ENCODE measurements around the gene TNFRSF25. TPM values are rescaled to one million over a fixed set of nuclear protein-coding genes. Genes with fewer than 3 reads are reported as not detected.
"Not testable (repeated sequence)": the region's sequence is repeated elsewhere in the genome, so short reads cannot be mapped to it uniquely, and the experiment has no call there.

The TNFRSF25 gene
- polyA plus RNA-seq, 1 donor: 17.4 TPM

DNA sequence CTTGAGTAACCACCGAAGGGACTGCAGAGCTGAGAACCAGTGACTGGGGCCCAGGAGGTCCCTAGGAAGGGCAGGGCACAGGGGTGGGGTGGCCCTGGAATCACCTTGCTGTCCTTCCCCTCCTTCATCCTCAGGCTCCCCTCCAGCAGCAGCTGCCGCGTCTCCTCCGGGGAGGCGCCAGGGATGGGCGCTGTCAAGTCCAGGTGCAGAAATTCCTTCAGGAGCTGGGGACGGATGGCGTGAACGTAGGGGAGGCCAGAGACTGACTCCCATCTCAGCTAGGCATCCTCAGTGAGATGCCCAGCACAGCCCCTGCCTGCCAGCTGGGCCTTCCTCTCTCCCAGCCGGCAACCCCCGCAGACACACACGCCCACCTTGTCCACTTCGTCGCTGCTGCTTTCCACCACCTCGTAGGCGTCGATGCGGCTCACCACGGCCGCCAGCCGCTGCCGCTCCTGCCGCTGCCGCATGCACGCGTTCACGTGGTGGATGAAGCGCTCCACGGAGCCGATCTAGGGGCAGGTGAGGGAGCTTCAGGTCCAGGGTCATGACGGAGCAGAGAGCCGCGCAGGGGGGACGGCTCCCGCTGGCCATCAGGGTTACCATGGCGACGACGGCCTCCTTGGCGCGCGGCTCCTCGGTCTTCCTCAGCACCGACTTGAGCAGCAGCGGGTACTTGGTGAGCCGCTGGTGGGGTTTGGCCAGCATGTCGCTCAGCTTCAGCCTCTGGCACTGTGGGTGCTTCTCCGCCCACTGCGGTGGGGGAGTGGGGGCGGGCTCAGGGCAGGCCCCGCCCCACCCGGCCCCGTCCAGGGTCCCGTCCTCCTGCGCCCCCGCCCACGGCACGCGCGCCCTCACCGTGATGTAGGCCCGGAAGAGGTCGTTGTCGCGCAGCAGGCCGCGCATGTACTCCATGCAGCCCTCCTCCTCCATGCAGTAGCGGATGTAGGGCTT, 4.4 kb upstream of the TNFRSF25 start:
- no peak for DNase-seq

DNA sequence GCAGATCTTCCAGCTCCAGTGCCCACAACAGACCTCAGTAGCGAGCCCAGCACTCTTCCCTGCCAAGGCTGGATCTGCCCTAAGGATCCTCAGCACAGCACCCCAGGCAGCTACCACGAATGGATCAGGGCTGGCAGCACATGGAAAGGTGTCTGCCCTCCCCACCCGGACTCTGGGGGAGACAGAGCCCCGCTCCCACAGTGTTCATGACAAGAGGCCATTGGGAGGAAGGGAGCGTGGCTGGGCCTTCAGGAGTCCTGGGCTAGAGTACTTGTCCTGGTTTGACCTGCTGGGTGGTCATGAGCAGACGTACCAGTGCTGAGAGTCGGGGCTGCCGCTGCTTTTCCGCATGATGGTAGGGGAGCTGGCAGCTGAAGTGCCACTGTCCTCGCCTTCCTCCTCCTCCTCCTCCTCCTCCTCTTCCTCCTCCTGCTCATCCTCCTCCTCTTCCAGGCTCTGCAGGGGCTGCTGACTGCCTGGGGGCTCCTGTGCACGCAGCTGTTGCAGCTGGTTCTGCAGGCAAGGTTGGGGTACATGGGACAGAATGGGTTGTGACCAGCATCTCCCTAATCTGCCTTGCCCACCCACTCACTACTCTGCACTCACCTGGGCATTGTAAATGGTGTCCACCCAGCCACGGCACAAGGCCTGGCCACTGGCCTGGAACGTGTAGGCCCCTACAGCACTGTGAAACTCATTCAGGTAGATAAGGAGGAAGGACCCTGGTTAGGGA, 2.9 kb upstream of the TNFRSF25 start:
- DNase-seq: no peak

DNA sequence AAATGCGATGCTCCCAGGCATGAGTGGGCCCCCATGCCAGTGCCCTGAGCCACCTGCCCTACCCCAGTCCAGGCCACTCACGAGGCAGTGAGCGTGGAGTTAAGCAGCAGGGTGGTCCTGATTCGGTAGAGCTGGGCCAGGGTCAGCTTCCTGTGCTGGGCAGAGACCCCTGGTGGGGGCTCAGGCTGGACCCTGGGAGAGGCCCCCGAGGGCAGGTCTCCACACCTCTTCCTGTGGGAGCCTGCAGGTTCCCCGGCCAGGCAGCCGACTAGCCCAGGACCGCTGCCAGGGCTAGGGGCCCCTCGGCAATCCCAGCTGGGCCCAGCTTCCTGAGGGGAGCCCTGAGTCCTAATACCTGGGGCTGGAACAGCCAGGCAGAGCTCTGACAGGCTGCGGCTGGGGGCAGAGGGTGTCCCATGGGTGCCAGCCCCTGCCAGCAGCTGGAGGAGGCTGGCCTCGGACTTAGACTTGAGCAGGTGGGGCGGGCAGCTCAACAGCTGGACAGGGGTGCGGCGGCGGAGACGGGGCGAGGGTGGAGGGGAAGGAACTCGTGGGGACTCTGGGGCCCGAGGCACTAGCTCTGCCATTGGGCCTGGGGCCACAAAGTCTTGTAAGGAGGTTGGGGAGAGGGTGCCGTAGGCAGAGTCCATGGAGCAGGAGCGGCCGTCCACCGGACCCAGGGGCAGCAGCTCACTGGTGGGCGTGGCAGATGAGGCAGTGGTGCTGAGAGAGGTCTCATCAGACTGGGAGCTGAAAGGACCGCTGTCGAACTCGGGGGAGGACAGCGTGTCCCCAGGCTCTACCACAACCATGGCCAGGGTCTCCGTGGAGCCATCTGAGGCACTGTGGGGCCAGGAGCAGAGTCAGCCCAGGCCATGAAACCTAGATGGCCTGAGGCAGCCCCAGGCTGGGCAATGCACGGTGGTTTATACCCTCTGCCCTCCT, 2.0 kb upstream of the TNFRSF25 start:
- DNase-seq: no peak

DNA sequence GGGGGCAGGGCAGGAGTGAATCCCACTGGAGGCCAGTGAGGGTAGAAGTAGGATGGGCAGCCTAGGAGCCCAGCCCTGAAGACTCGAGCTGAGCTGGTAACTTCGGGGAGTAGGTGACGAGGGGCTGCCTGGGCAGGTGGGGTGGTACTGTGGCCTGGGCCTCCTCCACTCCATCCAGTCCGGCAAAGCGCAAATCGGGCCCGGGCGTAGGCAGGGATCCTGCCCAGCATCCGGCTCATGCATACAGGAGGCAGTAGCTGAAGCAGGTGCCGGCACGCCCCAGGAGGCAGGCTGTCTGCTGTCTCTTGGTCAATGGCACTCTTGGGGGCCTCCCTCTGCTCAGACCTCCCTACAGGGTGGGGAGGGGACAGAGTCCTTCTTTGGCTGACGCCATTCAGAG, 1.3 kb upstream of the TNFRSF25 start:
- DNase-seq: no peak

DNA sequence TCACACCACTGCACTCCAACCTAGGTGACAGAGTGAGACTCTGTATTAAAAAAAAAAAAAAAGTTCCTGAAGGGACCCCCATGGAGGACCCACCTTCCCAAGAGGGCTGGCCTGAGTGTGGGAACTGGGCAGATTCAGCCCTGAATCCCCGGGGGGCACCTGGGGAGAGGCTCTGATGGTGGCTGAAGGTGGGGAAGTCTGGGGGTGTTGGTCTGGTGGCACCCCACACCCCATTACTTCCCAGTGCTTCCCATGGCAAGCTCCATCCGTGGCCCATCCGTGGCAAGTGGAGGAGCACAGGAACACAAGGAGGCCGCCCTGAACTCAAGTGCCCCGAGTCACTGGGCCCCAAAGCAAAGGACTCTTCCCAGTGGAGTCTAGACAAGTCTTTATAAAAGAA, 778 bp upstream of the TNFRSF25 start:
- no peak for DNase-seq

DNA sequence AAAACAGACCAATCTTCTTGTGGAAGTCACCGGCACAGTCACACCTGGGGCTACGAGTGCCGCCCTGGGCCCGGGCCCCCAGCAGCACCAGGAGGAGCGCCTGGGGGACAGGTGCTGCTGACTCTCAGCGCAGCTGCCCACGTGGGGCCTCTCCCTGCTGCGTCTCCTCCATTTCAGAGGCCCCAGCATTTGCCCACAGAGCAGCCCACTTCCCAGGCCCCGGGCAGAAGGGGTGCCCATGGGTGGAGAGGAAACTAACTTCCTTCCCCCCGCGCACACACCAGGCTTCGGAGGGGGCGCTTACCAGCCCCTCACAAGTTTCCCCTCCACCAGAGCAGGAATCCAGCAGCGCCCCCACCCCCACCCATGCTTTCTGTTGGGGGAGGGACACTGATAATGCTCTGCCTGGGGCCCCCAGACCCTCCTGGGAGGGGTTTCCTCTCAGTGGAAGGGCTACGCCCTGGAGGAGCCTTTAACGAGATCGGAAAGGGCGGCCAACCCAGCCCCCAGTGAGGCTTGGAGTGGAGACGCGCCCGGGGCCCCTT, 440 bp downstream of the TNFRSF25 start:
- DNase-seq: no peak

DNA sequence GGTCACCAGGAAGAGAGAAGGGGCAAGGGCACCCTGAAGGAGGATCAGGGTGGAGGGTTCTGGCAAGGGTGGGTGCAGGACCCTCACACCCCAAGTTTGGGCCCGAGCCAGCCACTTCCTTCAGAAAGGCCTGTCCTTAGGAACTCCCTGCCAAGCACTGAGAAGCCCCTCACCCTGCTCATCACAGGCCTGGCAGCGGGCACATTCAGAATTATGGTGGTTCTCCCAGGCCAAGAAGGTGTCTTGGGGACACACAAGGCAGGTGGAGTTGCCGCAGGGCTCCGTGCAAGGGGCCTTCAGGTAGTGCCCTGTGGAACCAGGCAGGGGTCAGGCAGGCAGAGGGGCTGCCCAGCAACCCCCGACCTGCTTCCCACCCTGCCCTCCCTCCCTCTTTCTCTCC, 1.1 kb downstream of the TNFRSF25 start:
- DNase-seq: no peak

DNA sequence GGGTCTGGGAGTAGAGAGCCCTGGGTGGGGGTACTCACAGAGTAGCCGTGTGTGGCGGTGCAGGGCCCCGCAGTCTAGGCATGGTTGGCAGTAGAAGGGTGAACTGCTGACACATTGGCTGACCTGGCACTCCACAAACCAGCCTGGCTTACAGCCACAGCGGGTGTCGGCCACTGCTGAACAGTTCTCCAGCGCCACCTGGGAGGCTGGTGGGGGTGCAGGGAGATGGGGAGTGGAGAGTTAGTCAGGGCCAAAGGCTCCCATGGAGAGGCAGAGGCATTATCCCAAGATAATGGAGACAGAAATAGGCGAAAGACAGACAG, 1.5 kb downstream of the TNFRSF25 start:
- DNase-seq: no peak

DNA sequence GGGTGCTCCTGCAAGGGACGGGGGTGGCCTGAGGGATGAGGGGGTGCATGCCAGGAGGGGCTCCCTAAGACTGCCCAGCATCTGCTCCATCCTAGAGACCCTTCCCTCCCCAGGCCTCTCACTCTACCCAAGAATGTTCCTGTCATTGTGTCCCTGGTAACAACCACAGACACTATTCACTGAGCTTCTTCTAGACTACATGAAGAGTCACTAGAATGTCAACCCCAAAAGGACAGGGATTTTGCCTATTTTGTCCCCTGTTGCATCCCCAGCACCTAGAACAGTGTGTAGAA, 2.9 kb downstream of the TNFRSF25 start:
- no peak for DNase-seq

DNA sequence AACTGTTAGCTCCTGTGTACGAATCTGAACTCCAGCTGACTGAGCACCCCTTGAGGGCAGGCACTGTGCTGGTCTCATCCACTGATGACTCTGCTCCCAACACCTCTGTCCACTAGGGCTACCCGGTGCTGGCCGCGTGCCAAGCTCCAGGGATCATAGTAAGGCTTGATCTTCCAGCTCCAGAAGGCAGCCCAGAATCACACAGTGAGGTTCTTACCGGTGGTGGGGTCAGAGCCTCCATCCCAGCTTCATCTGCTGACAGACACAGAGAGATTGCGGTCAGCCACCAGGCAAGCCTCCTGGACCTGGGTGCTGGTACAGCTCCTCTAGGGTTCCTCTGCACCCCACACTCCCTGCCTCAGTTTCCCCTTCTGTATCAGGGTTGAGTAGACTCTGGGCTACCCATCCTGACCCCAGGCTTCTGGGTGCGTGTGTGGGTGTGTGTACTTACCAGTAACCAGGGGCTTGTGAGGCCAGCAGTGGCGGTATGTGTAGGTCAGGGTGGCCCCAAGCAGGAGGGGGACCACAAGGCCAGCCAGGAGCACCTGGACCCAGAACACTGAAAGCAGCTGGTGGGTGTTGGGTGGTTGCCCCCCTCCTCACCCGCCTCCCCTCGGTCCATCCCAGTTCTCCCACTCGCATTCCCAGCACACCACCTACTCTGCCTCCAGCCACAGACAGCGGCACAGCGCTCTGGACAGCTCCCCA, 3.4 kb downstream of the TNFRSF25 start:
- no peak for DNase-seq

DNA sequence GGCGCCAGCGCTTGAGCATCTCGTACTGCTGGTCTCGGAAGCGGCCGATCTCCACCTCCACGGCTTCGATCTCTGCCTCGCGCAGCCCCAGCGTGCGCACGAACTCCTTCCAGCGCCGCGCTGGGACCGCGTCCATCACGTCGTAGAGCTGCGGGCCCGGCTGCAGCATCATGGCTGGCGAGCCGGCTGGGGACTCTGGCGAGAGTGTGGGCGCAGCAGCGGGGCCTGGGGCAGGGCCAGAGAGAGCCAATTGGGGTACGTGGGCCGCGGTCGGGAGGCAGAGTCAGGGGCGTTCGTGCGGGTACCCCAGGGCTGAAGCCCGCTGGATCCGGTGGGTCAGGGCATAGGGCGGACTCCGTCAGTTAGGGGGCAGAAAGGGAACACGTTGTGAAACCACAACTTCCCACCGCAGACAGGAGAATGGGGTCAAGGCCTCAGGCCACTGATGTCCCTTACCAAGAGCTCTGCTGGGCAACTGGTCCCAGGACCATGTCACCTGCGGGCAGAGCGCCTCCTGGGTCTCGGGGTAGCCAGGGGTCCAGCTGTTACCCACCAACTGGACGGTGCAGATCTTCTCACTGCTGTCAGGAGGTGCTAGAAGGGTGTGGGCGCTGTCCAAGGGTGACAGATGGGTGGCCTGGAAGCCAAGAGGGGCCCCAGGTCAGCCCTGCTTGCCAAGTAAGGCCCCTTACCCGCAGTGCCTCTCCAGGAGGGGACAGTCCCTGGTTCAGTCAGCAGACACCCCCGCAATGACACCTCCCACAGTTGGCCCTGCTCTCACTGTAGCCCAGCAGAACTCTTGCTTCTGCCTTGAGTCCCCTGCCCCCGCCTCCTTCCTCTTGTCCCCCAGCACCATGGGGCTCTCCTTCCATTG, 4.2 kb downstream of the TNFRSF25 start:
- DNase-seq: no peak

DNA sequence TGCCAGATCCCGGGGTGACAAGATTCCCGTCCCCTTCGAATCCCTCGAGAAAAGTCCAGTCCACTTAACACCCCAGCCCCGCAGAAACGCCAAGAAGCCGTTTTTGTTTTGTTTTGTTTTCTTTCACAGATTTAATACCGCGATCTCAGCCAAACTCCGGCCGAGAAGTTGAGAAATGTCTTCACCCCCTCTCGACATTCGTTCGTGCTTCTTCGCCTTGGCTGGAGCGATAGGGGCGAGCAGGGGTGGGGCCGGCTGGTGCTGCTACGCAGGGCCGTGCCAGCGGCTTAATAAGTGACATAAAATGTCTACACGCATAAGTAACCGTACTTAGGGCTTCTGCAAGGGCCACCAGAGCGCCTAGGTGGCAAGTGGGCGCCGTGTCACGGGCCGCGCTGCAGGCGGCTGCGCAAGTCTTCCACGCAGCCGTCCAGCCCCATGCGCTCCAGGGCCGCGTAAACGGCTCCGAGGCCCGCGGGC, 4.9 kb downstream of the TNFRSF25 start:
- DNase-seq: no peak

DNA sequence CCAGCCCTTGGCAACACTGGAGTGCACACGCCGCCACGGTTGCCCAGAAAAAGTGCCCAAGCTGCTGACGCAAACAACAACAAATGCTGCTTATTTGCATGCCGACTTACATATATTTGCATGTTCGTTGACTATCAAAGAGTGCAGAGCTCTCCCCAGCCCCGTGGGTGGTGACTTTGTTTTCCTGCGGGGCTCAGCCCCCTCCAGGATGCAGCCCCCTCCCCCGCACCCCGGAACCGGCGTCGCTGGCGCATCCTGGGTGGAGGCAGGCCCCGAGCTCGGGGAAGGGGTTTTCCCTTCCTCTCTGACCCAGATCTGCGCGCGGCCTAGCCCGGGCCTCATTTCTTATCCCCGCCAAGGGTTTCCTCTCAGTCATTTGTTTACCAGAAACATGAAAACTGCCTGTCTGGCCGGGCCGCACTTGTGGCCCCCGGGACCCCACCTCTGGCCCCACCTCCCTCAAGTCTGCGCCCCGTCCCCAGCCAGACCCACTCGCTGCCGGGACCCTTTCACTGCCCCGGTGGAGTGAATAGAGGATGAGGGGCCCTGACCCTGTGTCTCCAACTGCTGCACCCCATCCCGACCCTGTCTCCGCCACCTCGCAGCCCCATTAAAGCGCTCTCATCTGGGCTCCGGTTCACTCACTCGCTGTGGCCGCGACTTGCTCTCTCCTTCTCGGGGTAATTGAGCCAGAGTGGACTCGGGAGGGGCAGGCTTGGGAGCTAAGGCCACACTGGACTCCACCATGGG, 5.5 kb downstream of the TNFRSF25 start:
- DNase-seq: no peak

DNA sequence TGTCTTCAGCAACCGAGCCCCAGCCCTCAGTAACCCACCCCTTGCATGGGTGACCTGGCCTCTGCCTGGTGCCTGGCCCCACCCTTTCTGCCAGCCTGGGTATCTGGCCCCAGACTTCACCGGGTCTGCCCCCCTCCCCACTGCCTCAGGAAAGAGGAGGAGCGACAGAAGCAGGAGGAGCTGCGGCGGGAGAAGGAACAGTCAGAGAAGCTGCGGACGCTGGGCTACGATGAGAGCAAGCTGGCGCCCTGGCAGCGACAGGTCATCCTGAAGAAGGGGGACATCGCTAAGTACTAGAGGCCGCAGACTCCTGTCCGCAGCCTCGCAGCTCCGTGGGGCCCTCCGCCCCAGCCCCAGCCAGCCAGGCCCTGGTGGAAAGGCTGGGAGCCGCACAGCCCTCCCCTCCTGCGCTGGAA, 6.1 kb downstream of the TNFRSF25 start:
- DNase-seq: no peak

DNA sequence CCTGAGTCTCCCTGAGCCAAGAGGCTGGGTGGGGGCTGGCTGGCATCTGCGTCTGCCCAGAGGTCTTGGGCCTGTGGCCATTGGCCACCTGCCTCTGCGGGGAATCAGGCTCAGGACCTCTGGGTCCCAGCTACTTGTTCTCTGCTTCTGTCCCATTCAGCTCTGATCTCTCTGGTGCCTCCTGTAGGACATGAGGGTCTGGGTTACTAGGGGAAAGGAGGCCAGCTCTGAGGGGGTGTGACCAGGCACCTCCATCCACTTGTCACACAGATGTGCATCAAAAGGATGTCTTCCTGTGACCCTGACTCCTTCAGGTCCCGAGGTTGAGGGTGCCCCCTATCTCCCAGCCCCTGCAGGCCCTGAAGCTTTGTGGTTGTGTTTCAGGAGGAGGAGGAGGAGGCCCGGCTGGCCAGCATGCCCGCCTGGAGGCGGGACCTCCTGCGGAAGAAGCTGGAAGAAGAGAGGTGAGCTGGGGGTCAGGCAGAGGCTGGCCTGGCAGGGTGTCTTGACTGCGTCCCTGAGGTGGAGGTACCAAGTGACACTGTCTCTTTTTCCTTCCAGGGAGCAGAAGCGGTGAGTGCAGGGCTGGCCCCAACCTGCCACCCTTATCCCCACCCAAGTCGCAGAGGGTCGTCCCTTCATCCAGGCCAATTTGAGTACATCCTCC, 9.0 kb downstream of the TNFRSF25 start:
- no peak for DNase-seq

DNA sequence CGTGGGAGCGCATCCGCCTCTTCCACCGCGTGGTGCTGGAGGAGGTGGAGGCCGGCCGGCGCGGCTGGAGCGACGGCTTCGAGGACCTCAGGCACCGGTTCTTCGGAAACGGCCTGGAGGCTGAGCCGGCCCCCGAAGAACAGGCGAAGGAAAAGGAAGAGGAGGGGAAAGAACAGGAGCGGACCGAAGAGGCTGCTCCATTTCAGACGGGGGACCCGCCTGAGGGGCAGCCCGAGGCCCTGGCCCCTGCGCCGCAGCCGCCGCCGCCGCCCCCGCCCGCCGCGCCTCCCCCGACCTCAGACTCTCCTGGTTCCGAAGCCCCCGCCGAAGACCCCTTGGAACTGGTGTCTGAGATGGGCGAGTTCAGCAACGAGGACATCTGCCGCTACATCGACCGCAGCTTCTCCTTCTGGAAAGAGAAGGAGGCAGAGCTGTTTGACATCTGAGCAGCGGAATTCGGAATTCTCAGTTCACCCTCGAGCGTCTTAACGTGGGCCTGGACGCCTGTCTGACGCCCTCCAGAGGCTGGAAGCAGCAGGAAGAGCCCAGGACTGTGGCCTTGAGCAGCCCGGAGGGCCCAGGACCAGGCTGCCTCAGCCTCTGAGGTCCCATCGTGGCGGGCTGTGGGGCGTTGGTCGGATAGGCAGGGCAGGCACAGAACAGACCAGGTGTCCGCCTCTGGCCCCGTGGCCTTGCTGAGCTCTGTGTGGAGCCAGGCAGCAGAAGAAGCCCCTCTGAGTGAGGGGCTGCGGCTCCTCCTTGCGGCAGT, 10.0 kb downstream of the TNFRSF25 start:
- DNase-seq: not testable (repeated sequence)

DNA sequence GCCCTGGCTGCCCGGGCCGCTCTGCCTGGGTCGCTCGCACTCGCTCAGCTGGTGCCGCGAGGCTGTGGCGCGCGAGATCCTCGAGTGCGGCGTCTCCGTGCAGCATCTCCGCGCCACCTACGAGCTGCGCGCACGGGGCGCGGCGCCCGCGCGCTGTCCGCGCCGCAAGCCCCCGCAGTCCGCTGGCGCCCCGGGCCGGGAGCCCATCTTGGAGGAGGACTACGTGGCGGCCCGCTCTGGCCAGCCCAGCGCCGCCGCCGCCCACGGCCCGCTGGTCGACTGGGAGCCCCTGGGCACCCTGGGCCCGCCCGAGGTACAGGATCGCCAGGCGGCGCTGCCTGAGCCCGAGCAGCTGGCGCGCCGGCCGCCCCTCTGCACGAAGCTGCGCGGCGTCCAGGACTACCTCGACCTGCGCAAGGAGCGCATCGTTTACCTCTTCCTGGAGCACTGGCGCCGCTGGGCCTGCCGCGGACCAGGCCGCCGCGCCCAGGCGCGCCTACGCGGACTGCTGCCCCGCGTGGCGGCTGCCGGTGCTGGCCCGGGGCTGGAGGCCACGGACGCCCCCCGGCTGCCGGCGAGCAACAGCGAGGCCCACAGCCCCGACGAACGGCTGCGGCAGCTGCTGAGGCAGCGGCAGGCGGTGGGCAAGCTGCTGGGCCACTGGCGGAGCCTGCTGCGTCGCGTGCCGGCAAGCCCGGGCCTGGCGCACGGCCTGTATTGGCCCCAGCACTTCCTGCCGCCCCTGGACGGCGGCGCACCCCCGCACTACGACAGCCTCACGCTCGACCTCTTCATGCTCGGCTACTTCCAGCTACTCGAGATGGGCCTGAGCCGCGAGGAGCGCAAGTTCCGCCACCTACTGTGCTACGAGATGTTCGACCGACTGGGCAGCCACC, 10.9 kb downstream of the TNFRSF25 start:
- no peak for DNase-seq

Measured in left kidney (tissue), 2 donors.